GM18498 (cell line): ENCODE results near the gene ADRA1B.
"Not testable (repeated sequence)": the region's sequence is repeated elsewhere in the genome, so short reads cannot be mapped to it uniquely, and the experiment has no call there.

ENCODE experiments used
- ATAC-seq: cut with Tn5 transposase; IDR thresholded peaks from one replicate; pipeline ENCODE4 v1.9.1; 2021; ENCODE audit warnings: mild to moderate bottlenecking, moderate library complexity; ENCODE audit not compliant: unreplicated experiment

The ADRA1B gene

DNA sequence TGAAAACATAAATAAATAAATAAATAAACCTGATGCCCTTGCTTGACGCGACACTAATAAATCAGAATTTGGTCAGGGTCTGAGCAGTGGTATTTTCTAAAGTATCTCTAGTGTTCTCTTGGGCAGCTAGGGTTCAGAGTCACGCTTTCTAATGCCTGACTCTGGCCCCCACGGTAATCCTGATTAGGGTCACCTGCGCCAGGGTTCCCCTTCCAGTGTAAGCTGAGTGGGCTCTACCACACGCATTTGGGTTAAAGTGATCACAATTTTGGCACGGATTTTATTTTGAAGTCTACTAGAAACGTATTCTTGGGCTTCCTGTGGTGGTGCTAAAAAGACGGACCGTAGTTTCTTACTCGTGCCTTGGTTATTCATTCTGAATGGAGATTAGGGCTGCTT is 93.3 kb downstream of the ADRA1B start:
- ATAC-seq, result peak; percentile 9

DNA sequence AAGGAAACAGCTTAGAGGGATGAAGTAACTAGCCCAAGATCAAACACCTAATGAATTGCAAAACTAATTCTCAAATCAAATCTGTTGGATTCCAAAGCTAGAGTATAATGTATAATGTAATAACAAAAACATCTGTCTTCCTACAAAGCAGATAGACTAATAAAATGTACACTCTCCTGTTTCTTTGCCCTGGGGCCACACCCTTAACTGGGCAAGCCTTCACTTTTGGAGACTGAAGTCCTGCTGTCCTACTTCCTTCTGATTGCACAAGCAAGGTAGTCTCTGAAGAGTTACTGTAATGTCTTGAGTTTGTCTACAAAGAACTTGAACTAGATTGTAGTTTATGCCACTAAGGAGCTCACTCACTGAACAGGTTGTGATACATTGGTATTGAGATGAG is 95.2 kb downstream of the ADRA1B start:
- no peak for ATAC-seq

DNA sequence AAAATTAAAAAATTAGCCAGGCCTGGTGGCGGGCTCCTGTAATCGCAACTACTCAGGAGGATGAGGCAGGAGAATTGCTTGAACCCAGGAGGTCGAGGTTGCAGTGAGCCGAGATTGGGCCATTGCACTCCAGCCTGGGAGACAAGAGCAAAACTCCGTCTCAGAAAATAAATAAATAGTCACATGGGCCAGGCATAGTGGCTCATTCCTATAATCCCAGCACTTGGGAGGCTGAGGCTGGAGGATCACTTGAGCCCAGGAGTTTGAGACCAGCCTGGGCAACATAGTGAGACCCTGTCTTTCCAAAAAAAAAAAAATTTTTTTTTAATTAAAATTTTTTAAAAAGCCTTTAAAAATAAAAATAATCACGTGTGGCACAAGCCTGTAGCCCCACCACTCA is 97.9 kb downstream of the ADRA1B start:
- ATAC-seq, result not testable (repeated sequence)

DNA sequence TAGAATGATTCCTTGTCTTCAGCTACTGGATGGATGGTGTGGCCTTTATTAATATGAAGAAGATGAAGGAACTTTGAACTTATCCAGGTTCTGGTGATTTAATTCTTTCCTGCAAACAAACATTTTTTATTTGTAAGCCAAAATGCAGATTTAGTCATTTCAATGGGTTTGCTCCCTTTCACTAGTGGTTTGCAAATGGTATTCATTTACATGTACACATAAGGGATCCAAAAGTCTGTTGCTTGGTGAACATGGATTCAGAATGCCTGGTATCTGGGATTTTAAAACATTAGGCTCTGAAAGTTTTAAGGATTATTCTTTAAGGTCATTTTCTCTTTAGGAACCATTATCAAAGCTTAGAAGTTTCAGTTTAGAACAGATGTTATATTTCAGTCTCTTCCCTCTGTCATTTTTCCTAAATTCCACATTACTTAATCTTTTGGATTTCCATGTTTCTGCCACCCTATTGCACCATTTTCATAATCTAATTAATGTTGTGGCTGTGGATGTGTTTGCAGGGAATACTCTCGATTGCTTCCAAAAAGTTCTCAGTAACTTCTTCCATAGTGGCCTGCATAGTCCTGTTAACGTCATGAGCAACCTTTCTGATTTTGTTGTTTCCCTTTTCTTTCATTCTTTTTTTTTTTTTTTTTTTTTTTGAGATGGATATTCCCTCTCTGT is 102.8 kb downstream of the ADRA1B start:
- no peak for ATAC-seq

DNA sequence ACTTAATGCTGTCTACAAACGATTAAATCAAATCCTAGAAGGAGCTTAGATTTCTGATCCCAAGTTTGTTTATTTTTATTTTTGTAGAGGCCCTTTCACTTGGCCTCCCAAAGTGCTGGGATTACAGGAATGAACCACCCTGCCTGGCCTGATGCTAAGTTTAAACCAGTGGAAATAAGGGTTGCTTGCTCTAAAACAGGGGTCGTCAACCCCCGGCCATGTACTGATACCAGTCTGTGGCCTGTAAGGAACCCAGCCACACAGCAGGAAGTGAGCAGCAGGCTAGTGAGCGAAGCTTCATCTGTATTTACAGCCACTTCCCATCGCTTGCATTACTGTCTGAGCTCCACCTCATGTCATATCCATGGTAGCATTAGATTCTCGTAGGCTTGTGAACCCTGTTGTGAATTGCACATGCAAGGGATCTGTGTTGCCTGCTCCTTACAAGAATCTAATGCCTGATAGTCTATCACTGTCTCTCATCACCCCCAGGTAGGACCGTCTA is 104.0 kb downstream of the ADRA1B start:
- ATAC-seq, result no peak

DNA sequence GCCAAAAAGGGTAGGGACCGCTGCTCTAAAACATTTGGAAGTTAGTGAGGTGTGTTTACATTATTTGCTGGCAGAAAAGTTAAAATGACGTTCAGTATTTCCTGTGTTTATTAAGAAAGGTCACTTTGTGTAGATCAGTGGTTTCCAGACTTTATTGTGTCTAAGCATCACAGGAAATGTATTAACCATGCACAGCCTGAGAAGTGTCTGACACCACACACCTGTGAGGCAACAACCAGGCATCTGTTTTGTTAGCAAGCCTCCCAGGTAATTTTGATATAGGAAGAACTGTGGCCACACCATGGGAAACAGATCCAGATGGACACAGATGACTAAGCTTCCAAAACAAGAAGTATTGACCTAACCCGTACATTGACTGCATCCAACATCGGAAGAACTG is 104.7 kb downstream of the ADRA1B start:
- no peak for ATAC-seq

DNA sequence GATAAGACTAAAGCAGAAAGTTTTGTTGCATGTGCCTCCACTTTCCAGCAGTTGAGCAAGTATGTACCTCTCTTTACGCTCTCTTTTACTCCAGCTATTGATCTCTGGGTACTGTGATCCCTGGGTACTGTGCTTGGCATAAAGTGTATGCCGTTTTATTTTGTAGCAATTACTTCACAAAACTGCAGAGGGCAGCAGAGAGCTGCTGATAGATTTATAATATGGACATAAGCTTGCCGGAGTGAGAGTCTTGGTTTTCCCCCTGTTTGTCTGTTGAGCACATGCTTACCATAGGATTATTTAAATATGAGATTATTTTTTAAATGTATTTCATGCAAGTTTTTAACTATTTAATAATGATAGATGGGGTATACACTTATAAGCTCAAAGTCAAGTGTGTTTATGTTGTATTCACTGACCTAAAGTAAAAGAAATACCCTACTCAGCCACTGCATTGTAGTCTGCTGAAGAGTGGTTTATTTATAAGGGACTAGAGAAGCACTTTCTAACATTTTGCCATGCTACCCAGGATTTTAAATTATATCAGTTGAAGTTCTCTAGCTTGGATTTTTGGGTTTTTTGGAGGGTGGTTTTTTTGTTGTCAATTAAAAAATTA is 105.7 kb downstream of the ADRA1B start:
- ATAC-seq, result peak; percentile 88
